ENCODE measurements around the gene STK40.

- TF ChIP-seq, protein P1, sequence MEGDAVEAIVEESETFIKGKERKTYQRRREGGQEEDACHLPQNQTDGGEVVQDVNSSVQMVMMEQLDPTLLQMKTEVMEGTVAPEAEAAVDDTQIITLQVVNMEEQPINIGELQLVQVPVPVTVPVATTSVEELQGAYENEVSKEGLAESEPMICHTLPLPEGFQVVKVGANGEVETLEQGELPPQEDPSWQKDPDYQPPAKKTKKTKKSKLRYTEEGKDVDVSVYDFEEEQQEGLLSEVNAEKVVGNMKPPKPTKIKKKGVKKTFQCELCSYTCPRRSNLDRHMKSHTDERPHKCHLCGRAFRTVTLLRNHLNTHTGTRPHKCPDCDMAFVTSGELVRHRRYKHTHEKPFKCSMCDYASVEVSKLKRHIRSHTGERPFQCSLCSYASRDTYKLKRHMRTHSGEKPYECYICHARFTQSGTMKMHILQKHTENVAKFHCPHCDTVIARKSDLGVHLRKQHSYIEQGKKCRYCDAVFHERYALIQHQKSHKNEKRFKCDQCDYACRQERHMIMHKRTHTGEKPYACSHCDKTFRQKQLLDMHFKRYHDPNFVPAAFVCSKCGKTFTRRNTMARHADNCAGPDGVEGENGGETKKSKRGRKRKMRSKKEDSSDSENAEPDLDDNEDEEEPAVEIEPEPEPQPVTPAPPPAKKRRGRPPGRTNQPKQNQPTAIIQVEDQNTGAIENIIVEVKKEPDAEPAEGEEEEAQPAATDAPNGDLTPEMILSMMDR (conservative IDR thresholded peaks at IDR 0.05 in 1 of 2, IDR thresholded peaks at IDR 0.05 in 1 of 2; ENCODE audit: extremely low read depth in 1 of 2, insufficient read depth in 1 of 2, low read depth in 1 of 2, low read length in 2 of 2), result no peak
- TF ChIP-seq EZH2 (IDR thresholded peaks at IDR 0.05; ENCODE audit: borderline replicate concordance, low read length), result no peak
These were observed 80.5 kb downstream of the STK40 start for GRCh38 chr1:36304970-36305914.

Data from mammary epithelial cell (primary cell).